H1 (cell line): ENCODE data around the gene MSI2. TPM values are rescaled to one million over a fixed set of nuclear protein-coding genes. Genes with fewer than 3 reads are reported as not detected.

Experiments used
- PHF8 ChIP-seq: fragments of 200-600 bp; sonication (generic); conservative IDR thresholded peaks from 2 replicates; pipeline ENCODE4 v1.7.1; 2012; ENCODE audit warnings: low read depth, mild to moderate bottlenecking, inconsistent platforms, low read length, moderate library complexity
- polyA plus RNA-seq, 7 experiments: library from polyadenylated mRNA; depleted of rRNA in 3 of 7; stranded (reverse) in 5 of 7; unstranded in 2 of 7; fragments of >200 nt in 5 of 7; fragments of 200-250 nt in 2 of 7; gene quantifications; 1 replicate in 5 of 7; 2 replicates in 1 of 7; 4 replicates in 1 of 7; pipeline versions ENCODE4 v1.2.1 to v1.2.3, GENCODE V29; 2011 to 2013; ENCODE audit warnings: missing spikeins in 2 of 7, mixed read lengths in 2 of 7
- total RNA-seq: library from RNA; stranded (reverse); fragmentation: NEBNext Ultra II Directional; extraction: Animal tissue kit (Norgen Biotek cat#: 25700); gene quantifications from 2 replicates; pipeline ENCODE4 v1.2.1, GENCODE V29; 2021

MSI2 gene
- total and polyA plus RNA-seq, 2 of the 8 experiments (the other 6 are each of a cell fraction or from before 2014, with no cell fraction given) = 36.7 to 80.6 TPM

DNA sequence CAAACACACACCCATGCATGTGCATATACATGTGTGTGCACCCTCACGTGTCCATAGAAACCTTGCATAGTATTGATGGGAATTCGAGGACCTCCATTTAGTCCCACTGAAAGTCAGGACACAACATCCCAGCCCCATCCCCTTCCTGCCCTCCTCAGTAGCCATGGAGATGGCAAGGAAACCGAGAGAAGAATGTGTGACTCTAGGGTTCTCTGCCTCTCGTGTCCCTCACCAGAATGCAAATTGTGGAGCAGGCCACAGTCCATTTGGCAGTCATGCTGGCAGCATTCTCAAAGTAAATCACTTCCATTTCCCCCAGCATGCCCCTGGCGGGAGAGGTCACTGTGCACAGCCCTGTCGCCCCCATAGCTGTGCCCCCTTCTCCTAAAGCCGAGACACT lies 141.1 kb downstream of the MSI2 start (continued):
- TF ChIP-seq PHF8 = no peak
